ENCODE results near the gene TPST1.
"Not testable (repeated sequence)": the region's sequence is repeated elsewhere in the genome, so short reads cannot be mapped to it uniquely, and the experiment has no call there.

TPST1 gene

DNA sequence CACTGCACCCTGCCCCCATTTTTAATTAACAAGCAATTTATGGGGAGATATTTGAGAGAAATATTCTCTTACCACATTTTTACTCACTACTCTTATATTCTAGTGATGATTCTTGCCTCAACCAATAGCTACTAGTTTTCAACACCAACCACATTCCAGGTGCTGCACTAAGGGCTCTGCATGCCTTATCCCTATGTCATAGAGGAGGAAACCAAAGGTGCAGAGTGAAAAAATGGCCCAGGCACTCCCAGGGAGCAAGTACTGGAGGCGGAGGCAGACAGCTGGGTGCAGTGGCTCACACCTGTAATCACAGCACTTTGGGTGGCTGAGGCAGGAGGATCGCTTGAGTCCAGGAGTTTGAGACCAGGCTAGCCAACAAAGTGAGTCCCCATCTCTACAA is 35.5 kb upstream of the TPST1 start:
- in situ Hi-C loops (cut with MboI; ENCODE audit: low pct_unique_long_range_greater_than_20kb, low sequenced_read_pairs, unreplicated experiment), result no loop called here
- TF ChIP-seq, protein P1, sequence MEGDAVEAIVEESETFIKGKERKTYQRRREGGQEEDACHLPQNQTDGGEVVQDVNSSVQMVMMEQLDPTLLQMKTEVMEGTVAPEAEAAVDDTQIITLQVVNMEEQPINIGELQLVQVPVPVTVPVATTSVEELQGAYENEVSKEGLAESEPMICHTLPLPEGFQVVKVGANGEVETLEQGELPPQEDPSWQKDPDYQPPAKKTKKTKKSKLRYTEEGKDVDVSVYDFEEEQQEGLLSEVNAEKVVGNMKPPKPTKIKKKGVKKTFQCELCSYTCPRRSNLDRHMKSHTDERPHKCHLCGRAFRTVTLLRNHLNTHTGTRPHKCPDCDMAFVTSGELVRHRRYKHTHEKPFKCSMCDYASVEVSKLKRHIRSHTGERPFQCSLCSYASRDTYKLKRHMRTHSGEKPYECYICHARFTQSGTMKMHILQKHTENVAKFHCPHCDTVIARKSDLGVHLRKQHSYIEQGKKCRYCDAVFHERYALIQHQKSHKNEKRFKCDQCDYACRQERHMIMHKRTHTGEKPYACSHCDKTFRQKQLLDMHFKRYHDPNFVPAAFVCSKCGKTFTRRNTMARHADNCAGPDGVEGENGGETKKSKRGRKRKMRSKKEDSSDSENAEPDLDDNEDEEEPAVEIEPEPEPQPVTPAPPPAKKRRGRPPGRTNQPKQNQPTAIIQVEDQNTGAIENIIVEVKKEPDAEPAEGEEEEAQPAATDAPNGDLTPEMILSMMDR (IDR thresholded peaks at IDR 0.05; ENCODE audit: extremely low read depth, insufficient read depth, missing control alignments), result no peak
- DNase-seq (ENCODE audit: low spot score), result no peak

DNA sequence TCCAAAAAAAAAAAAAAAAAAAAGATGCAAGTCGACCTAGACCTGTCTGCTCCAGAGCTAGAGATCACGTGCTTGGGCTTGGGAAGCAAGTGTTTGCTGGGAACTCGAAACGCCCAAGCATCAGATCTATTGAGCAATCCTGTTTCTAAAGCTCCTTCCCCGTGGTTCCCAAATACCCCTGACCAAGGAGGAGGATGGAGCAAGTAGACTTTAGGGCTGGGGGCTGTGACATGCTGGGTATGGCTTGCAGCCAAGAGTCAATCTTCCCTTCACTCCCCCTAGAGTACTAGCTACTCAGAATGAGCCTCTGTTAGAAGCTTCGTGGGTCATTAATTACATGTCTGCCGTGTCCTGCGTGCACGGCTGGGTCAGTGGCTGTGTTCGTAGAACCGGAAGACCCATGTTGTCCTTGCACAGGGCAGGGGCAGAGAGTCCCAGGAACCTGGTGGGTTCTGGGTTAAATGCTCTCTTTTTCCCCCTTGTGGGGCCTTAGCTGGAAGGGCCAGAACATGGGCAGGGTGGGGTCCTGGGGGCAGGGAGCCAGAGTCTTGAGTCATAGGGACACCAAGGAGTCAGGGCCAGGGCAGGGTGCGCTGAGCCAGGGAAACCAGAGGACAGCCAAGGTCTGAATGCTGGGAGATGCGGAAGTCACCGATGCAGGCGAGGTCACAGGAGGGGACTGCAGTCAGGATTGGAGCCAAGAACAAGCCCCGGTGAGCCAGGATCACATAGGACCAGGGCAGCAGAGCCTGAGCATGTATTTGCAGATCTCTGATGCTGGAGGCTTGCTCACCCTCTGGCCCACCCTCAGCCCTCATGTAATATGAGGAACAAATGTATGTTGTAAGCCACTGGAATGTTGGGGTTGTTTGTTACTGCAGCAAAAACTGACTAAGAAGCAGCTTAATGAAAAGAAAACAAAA is 34.6 kb upstream of the TPST1 start:
- in situ Hi-C loops (cut with MboI; ENCODE audit: low pct_unique_long_range_greater_than_20kb, low sequenced_read_pairs, unreplicated experiment), result no loop called here
- TF ChIP-seq, protein P1 (IDR thresholded peaks at IDR 0.05; ENCODE audit: extremely low read depth, insufficient read depth, missing control alignments), result no peak
- no peak for DNase-seq (ENCODE audit: low spot score)

- in situ Hi-C loops (cut with MboI; ENCODE audit: low pct_unique_long_range_greater_than_20kb, low sequenced_read_pairs, unreplicated experiment); DNase-seq (ENCODE audit: low spot score): not testable (repeated sequence)
Observed at GRCh38 chr7:66172536-66173401, 32.4 kb upstream of the TPST1 start.

DNA sequence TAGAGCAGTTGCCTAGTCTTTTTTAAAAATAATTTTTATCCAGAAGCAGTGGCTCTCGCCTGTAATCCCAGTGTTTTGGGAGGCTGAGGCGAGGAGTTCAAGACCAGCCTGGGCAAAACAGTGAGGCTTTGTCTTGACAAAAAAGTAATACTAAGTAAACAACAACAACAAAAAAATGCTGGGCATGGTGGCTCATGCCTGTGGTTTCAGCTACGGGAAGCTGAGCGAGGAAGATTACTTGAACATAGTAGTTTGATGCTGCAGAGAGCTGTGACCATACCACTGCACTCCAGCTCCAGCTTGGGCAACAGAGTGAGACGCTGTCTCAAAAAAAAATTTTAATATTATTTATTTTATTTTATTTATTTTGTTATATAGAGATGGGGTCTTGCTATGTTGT is 31.3 kb upstream of the TPST1 start:
- DNase-seq (ENCODE audit: low spot score), result no peak
- TF ChIP-seq, protein P1 (IDR thresholded peaks at IDR 0.05; ENCODE audit: extremely low read depth, insufficient read depth, missing control alignments), result no peak
- in situ Hi-C loops (cut with MboI; ENCODE audit: low pct_unique_long_range_greater_than_20kb, low sequenced_read_pairs, unreplicated experiment), result no loop called here

GRCh38 chr7:66175006-66175405 is 30.1 kb upstream of the TPST1 start:
- DNase-seq (ENCODE audit: low spot score); in situ Hi-C loops (cut with MboI; ENCODE audit: low pct_unique_long_range_greater_than_20kb, low sequenced_read_pairs, unreplicated experiment): not testable (repeated sequence)

- in situ Hi-C loops (cut with MboI; ENCODE audit: low pct_unique_long_range_greater_than_20kb, low sequenced_read_pairs, unreplicated experiment), result no loop called here
- TF ChIP-seq, protein P1 (IDR thresholded peaks at IDR 0.05; ENCODE audit: extremely low read depth, insufficient read depth, missing control alignments), result no peak
- no peak for DNase-seq (ENCODE audit: low spot score)
Observed at GRCh38 chr7:66176914-66177313, 28.2 kb upstream of the TPST1 start.

- TF ChIP-seq, protein P1 (IDR thresholded peaks at IDR 0.05; ENCODE audit: extremely low read depth, insufficient read depth, missing control alignments), result no peak
- DNase-seq (ENCODE audit: low spot score), result no peak
- in situ Hi-C loops (cut with MboI; ENCODE audit: low pct_unique_long_range_greater_than_20kb, low sequenced_read_pairs, unreplicated experiment), result no loop called here
Observed at GRCh38 chr7:66178258-66178657, 26.9 kb upstream of the TPST1 start.

Data from GM13977 (cell line).